HG03196 (cell line): Measurements from ENCODE around the gene VWA3B.
"Not testable (repeated sequence)": the region's sequence is repeated elsewhere in the genome, so short reads cannot be mapped to it uniquely, and the experiment has no call there.

ENCODE experiments used
- ATAC-seq: cut with Tn5 transposase; IDR thresholded peaks from one replicate; pipeline ENCODE4 v1.9.1; 2021; ENCODE audit not compliant: unreplicated experiment

VWA3B gene

GRCh38 chr2:98294711-98295110, 207.7 kb downstream of the VWA3B start:
- no peak for ATAC-seq

GRCh38 chr2:98295275-98295674, 208.3 kb downstream of the VWA3B start:
- ATAC-seq: no peak

GRCh38 chr2:98295721-98296414, 208.9 kb downstream of the VWA3B start:
- no peak for ATAC-seq

DNA sequence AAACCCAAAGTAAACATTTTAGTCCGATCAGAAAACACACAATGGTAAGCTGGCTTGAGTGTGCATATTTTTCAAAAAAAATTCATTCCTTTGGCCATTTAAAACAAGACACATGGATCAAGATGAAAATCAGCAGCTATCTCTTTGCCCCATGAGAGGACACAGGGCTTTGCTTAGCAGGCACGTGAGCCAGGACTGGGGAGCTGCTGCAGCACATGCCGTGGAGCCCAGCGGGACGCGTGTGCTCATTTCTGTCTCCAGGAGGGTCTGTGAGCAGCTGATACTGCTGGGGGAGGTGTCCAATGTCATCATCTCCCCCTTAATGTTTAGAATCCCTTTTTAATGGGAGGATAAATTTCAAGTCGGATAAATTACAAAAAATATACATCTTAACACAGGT, 209.5 kb downstream of the VWA3B start:
- no peak for ATAC-seq

DNA sequence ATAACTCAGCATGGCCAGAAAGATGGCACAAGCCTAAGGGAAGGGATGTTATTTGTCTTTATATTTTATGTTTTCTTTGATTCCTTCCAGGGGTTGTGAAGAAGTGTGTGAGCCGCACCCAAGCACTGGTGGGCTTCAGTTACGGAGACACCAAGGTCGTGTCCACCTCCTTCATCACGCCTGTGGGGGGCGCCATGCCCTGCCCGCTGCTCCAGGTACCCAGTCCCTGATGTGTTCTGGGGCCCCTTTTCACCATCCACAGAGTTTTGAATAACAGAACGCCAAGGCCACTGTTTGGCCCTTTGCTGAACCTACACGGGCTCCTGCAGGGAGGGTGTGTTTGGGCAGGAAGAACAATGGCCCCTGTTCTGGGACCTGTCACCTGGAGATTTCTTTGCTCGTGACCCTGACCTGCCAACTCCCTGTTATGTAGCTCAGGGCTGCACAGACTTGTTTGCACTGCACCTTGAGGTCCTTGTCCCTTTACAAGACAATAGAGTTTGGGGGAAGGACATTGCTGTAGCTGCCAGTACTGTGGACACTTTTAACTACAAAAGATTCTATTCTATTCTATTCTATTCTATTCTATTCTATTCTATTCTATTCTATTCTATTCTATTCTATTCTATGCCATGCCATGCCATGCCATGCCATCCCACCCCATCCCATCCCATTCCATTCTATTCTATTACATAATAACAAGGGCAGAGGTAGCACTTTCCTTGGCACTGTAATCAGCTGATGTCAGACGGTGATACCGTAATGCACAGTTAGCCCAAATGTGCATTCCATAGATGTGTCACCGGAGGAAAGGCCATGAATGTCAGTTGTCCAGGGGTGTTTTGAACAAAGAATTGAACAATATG, 211.1 kb downstream of the VWA3B start:
- ATAC-seq: no peak

DNA sequence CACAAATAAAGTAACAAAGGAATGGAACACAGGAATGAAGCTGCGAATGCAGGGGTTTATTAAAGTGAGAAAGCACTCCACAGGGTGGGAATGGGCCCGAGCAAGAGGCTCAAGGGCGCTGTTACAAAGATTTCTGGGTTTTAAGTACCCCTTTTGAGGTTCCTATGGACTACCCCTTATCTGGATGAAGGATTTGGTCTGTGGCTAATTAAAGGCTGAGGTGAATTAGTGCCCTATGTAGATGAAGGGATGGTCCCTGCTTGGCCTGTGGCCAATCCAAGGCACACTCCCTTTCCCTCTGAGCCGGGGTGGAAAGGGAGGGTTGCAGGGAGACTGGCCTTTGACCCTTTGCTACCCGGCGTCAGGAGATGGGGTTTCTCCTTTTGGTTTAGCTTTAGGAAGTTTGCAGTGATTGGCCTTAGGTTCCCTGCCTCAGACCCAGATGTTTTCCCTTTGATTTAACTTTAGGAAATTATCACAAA, 211.8 kb downstream of the VWA3B start:
- ATAC-seq: no peak

DNA sequence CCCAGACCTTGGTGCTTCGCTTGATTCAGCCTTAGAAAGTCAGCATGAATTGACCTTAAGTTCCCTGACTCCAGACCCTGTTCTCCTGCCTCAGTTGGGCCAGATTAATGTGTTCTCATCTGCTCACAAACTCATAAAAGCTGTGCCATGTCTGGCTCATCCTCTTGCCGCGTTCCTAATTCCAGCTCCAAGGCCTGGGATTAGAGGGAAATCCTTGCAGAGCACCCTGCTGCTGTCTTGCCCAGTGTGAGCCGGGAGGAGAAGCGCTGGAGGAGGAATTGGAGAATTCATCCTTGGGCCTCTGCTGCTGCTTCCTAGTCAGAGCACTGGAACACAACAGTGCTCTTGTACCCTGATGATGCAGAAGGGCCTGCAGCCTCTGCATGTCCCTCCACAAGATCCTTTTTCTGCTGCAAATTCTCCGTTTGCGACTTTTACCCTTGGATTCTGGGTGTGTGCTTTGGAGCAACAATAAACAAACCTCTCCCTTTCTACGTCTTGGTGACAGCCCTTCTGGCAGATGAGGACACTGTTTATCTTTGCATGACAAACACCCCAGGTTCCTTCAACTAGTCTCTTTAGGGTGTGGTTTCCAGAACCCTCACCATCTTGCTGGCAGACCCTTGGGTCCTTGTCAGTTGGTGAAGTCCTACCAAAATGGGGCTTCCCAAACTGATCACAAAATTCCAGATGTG, 212.4 kb downstream of the VWA3B start:
- ATAC-seq: no peak

DNA sequence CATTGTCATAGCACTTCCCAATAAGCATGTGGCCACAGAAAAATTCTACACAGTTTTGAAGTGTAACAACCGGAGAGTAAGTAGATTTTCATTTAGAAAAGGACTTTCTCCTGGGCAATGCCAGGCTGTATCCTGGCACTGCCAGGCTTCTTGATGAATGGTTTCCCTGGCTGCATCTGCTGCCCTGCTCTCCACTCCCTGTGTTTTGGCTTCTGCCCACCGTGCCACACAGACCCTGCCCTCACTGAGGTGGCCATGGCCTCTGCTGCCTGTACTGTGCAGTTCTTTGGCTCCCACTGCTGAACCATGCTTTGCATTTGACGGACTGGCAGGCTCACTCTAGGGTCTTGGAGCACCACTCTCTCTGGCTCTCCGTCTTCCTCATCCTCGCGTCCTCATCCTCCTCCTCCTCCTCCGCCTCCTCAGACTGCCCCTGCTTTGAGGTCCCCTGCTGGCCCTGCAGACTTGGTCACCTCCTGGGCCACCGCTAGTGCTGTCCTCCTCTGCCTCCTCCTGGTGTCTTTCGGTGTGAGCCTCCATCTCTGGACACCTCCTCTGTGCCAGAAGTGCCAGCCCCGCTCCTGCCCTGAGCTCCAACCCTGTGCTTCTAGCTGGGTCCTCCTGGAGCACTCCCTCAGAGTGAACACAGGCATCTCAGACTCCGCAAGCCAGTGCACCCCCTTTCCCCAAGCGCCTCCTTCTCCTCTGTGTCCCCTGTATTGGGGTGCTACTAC, 213.3 kb downstream of the VWA3B start:
- ATAC-seq: no peak

GRCh38 chr2:98301469-98301868, 214.5 kb downstream of the VWA3B start:
- no peak for ATAC-seq

DNA sequence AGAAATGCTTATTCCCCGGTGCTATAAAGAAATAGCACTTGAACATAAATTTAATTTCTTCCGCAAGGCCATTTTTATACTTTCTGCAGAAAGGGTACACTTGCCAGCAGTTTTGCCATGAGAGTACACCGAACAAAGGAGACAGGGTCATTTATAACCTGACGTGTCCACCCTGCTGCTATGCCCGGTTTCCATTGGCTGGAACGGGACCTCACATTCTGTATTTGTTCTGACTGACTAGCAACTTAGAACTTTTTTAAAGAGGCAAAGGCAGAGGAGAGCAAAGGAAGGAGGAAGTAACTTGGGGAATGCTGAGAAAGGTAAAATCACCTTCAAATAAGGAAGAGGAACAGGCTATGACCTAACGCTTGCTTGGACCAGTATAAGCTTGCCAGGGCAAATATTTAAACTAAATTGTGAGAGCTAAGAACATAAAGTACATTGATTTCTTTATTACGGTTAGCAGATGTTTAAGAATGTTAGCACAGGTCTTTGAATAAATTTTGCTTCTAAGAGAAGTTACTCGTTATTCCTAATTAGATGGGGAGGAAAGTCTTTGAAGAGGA, 220.2 kb downstream of the VWA3B start:
- not testable (repeated sequence) for ATAC-seq

- no peak for ATAC-seq
These were observed 221.1 kb downstream of the VWA3B start for GRCh38 chr2:98308068-98308467.

- ATAC-seq: no peak
These were observed 221.6 kb downstream of the VWA3B start for GRCh38 chr2:98308532-98308931.

GRCh38 chr2:98309580-98309979, 222.6 kb downstream of the VWA3B start:
- no peak for ATAC-seq

DNA sequence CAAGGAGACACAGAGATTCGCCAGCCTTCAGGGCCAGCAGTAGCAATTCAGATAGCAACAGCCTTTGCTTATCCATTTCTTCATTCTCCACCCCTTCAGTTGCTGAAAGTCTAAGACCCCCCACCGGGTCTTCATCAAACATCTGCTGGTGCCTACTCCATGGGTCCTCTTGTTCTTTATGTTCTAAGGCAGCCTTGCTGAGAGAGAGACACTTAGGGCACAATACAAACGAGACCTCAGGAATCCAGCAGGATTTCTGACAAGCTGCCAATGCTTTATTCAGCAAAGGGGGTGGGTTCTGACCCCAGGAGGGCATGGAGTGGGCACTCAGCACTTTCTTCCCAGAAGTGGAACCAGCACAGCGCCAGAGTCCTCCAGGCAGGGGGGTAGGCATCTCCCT, 223.0 kb downstream of the VWA3B start:
- ATAC-seq: no peak

GRCh38 chr2:98311090-98311489, 224.1 kb downstream of the VWA3B start:
- no peak for ATAC-seq

- no peak for ATAC-seq
These were observed 225.0 kb downstream of the VWA3B start for GRCh38 chr2:98311771-98312545.

DNA sequence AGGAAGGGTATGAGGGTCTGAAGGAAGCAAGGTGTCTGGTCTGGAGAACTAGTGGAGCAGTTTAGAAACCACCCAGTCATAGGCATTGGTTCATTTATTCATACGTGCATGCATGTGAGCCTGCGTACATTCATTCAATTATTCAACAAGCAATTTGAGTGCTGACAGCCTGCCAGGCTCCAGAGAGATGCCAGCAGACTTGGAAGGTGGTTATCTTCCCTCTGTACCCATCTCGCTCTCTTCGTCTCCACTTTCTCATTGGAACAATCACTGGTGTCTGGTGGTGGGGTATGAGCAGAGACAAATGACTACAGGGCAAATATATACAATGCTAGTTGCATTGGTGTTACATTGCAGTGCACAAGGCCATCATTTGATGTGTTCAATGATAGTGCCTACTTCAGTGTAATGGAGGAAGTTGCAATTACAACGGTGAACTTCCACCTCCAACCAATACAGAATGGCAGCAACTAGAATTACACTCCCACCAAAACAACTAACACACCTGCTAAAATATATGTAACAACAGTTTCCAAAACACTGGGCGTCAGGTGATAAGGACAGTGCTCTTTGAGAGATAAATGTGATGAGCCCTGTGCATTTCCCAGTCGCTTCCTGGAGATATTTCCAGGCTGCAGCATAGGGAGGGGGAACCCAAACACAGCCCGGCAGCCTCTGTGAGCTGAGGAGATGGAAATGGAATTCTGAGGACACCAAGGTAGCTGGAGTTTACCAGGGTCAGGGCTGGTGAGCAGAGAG, 226.7 kb downstream of the VWA3B start:
- no peak for ATAC-seq

DNA sequence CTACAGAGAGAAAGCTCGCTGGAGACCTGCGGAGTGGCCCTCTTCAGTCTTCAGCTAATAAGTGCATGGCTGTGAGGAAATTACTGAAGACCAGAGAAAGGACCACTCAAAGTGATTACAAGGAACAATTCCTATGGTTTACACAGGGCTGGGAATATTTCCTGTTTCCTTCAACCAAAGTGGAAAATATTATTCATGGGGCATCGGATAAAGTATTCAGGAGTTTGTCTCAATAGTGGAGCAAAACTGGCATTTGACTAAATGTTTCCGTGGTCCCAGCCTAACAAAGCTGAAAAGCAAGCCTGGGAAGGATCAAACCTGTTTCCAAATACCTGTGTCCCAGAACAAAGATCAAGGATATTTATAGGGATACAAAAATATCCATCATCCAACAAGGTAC, 227.3 kb downstream of the VWA3B start:
- ATAC-seq: no peak

DNA sequence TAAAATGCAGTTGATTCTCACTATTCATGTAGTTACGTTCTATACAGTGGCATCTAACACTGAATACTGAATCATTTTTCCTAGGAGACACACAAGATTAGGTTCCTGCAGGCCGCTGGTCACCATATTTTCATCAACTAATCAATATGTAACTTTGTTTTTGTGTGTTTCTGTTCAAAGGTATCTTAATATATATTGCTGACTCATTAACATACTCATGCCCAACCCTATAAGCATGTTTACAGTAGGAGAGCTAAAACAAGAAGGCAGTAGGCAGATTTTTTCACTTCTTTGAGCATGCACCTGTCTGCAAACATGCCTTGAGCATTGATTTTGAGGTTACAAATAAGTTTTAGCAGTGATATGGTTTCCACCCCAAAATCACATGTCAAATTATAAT, 229.0 kb downstream of the VWA3B start:
- ATAC-seq: no peak
